GM19025 (cell line): ENCODE measurements around the gene WDCP.
A peak's percentile ranks its signal among the peaks of the same experiment; 100 is the strongest.
"Not testable (repeated sequence)": the region's sequence is repeated elsewhere in the genome, so short reads cannot be mapped to it uniquely, and the experiment has no call there.

Source experiments
- ATAC-seq: cut with Tn5 transposase; IDR thresholded peaks from one replicate; pipeline ENCODE4 v1.9.1; 2021; ENCODE audit warnings: mild to moderate bottlenecking, low read depth, moderate library complexity; ENCODE audit not compliant: unreplicated experiment

Gene WDCP

DNA sequence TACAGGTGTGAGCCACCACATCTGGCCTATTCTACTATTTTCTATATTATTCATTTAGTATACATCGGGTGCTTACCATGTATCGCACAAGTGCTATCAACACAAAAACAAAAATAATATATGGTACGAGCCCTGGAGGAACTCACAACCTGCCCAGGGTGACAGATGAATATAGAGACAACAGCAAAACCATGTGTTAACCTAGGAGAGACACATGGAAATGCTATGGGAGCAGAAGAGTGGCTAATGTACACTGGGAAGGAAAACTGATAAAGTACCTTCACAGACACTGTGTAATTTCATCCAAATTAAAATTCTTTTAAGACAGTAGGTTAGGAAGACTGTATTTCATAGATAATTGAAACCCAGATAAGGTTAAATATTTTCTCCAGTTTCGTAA lies 25.1 kb upstream of the WDCP start:
- no peak for ATAC-seq

DNA sequence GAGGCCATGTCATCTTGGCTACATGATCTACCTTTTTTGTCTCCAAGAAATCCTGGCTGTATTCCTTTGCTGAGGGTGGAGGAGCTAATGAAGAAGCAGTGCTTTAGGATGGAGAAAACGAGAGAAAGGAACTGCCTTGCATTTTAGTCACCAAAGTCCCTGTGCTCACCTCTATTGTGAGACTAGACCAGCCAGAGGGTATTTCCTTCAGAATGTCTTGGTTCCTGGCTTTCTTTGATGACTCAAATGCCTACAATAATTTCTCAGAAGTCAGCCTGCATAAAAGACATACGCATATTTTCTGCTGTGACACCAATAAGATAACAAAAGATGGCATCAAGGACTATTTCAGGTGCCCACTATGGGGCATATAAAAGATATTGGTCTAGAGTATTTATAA lies 18.1 kb upstream of the WDCP start:
- ATAC-seq = no peak

DNA sequence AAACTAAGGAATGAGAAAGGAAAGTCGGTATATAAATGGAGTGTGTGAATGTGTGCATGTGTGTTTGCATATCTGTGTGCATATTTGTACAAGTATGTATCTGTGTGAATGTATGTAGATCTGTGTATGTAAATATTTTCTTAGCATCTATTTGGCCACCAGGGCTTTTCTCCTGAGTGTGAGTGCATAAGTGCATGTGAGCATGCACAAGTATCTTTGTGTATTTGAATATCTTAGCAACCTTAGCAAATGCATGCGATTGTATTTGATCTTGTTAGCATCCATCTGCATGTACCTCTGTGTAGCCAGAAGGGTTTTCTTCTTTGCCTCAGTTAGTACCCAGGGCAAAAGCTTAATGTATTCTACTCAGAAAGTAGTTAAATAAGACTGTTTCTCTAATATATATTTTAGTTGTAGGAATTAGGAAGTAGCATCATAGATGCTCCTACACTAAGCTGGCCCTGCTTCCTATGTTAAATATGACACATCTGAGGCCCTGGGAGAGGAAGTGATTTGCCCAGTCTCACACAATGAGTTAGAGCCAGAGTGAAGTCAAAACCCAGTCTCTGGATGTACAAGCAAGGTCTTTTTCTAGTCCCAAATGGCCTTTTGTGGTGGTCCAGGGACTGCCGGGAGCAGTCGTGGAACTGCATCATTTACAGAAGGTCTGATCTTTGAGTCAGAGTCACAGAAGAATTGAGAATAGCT lies 11.5 kb upstream of the WDCP start:
- no peak for ATAC-seq

DNA sequence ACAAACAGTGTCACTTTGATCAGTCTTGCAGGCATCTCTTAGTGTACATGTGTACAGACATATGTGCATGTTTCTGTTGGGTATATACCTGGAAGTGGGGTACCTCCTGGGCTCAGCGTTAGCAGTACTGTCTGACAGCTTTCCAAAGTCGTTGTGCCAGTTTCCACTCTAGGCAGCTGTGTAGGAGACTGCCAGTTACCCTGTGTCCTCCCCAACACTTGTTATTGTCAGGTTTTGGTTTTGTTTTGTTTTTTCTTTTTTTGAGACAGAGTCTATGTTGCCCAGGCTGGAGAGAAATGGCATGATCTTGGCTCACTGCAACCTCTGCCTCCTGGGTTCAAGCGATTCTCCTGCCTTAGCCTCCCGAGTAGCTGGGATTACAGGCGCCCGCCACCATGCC lies 8.6 kb upstream of the WDCP start:
- ATAC-seq = no peak

DNA sequence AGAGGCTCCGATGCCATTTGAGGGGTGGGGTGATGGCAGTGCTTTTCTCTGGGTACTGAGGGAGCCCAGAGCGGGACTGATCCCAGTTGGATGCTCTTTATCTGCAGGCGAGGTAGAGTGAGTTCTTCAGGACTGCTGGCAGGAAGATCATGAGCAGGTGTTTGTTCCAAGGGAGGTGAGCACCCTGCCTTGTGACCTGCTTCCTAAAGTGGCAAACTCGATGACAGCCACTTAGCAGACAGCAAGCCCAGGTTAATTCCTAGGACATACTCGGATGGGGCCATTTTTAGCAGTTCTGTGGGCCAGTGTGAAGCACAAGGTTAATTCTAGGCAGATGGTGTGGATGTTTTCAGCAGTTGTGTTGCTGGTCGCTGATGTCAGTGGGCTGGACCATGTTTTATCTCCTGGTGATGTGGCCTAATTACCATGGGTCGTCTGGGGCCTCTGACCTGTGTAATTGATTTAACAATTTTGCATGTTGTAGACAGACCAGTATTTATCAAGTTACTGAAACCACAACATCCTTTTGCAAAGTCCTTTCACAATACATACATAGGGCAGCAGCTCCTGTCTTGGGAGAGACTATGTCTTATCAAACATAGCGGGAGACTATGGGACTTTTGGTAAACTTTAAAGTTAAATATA lies 7.3 kb upstream of the WDCP start:
- ATAC-seq = no peak

DNA sequence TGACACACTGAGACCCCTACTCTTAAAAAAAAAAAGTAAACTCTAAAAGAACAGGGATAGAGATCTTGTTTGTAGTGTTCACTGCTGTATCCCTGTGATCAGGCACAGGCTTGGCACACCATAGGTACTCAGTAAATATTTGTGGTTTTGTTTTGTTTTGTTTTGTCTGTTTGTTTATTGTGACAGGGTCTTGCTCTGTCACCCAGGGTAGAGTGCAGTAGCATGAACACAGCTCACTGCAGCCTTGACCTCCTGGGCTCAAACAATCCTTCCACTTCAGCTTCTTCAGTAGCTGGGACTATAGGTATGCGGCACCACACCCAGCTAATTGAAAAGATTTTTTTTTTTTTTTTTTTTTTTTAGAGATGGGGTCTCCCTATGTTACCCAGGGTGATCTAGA lies 5.8 kb upstream of the WDCP start:
- ATAC-seq = no peak

DNA sequence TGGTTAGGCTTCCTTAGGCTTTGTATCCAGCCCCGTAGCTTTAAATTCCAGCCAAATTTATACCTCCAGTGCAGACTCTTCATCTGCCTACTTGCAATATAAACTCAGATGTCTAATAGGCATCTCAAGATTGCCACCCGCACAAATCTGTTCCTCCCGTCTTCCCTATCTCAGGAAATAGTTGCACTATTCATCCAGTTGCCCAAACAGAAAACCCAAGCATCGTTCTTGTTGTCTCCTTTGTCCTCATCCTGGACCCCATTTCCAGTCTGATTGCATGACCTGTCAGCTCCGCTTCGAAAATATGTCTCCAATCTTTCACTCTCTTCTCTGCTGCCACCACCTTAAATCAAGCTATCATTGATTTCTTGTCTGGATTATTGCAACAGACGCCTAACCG lies 4.6 kb upstream of the WDCP start:
- ATAC-seq = no peak

DNA sequence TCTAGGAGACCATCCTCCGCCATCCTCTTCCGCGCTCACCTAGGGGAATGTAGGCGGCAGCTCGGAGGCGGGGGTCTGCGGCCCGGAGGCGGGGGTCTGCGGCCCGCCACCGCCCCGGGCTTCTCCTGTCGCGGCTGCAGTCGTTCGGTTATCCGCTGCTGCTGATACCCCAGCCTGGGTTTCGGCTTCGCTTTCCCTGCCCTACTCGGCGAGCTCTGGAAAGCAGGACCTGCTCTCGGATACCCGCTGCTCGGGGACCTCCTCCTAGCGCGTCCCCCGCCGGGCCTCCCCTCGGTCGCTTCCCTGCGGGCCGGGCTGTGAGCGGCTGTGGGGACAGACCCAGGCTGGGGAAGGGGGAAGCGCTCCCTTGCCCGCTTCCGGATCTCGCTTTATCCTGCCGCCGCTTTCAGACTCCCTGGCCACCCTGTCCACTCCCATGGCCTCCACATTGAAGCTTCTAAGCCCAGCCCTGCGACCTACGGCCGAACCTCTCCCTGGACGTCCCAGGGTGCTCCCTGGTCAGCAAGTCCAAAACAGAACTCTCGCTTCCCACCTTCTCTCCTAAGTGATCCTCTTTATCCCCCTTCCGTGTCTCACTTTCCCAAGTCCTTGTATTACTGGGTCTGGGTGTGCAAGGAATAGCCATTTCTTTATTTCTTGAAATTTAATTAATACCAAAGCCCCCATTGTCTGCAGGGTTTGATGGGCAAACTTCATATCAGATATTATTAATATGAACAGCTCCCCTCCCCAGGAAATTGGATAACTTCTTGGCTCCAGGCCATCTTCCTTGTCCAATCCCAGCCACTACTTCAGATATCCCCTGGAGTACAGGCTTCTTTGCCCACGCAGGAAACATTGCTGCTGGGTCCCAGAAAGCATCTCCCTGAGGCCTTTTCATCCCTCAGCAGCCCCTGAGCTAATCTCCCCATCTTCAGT lies 3.1 kb upstream of the WDCP start:
- ATAC-seq = no peak

DNA sequence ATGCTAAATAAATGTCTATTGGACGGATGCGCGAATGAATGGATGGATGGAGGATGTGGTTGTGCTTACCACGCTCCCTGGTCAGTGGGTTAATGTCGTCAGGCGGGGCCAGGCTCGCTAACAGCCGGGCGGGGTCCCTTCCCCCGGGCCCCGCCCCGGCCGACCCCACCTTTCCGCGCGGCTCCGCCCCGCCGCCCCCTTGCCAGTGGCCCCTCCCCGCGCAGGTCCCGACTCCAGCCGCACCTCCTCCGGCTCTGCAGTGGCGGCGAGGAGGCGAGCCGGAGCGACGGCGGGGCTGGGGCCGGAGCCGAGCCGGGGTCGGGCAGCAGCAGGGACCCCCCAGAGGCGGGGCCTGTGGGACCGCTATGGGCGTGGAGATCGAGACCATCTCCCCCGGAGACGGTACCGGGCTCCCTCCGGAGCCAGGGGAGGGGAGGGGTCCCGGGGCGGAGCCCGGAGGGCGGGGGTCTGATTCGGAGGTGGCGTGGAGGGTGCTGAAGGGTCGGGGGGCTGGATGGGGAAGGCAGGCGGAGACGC lies 2.4 kb upstream of the WDCP start, which contains the start of gene FKBP1B:
FKBP1B (plus strand) TSS at position 257 of the 537 bp plus-strand sequence; CDS start at position 366, 109 bp downstream.
- no peak for ATAC-seq

DNA sequence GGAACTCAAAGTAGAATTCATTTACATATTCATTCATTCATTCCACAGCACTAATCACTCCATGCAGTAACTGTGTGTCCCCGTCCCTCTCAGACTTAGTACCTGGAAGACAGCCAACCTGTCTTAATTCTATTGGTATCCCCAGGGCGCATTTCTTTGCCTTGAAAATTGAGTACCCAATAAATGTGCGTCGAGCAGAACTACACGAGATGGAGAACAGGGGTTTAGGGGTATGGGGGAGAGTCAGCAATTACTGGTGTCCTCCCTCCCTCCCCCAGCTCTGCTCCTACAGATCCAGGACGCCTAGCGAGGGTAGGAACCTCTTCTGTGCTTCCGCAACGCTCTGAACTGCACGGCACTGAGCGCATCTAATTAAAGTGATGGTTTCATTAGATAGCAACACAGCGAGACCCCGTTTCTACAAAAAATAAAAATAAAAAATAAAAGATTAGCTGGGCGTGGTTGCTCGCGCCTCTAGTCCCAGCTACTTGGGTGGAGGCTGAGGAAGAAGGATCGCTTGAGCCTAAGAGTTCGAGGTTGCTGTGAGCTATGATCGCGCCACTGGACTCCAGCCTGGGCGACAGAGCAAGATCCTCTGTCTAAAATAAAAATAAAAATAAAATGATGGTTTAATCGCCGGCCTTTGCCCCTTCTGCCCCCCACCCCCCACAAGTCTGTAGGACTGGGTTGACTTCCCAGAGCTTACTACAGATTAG lies 1.7 kb upstream of the WDCP start:
- ATAC-seq = no peak

DNA sequence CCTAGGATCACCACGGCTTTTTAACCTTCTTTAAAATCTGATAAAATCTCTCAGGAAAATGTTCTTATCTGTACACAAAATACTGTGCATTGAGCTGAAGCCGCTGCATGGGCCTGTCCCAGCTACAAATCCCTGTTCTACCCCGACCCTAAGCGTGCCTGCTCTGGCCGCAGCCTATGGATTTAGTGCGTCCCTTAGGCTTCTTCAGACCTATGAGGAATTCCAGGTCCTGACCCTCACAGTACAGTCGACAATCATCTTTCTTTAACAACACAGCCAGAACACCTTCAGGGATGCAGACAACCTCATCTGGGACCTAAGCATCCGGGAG lies 477 bp upstream of the WDCP start:
- peak; percentile 3 for ATAC-seq

DNA sequence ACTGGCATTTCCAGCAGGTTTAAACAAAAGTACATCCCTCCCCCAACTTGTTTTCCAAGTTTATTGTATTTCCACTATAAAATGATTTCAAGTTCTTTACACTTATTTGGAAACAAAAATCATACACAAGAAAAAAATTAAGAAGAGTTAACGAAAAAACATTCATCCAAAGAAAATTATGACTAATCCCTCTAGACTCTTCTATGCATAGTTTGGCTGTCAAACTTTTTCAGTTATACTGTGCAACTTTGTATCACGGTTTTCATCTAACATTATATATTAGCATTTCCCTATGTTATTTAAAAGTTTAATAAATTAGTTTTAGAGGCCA lies 627 bp downstream of the WDCP start:
- no peak for ATAC-seq

DNA sequence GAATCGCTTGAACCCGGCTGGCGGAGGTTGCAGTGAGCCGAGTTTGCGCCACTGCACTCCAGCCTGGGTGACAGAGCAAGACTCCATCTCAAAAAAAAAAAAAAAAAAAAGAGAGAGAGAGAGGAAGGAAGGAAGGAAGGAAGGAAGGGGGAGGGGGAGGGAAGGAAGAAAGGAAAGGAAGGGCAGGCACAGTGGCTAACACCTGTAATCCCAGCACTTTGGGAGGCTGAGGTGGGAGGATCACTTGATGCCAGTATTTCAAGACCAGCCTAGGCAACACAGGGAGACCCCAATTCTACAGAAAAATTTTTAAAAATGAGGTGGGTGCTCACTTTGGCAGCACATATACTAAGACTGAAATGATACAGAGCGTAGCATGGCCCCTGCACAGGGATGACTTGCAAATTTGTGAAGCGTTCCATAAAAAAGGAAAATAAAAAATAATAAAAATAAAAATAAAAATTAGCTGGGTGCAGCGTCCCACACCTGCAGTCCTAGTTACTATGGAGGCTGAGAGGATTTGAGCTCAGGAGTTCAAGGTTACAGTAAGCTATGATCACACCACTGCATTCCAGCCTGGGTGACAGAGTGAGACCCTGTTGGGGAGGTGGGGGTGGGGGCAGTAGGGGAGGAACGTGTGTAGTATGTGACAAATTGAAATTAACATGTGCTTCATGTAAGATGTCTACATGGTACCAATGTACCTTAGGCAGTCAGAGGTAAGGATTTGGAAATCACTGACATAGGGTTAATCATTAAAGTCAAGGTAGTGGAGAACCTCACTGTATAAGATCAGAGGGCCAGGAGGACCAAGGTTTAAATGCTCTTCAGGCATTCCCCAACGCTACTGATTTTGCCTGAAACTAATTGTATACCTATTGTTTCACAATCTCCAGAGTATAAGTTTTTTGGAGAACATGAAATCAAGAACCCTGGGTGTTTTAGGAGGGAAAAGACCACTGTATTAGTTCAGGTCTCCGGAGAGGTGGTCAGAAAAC lies 1.4 kb downstream of the WDCP start:
- no peak for ATAC-seq

DNA sequence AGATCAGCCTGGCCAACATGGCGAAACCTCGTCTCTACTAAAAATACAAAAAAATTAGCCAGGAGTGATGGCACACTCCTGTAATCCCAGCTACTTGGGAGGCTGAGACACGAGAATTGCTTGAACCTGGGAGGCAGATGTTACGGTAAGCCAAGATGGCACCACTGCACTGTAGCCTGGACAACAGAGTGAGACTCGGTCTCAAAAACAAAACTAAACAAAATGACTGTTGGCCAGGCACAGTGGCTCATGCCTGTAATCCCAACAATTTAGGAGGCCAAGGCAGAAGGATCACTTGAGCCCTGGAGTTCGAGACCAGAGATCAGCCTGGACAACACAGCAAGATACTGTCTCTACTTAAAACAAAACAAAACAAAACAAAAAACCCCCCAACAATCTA lies 4.1 kb downstream of the WDCP start:
- ATAC-seq = not testable (repeated sequence)

DNA sequence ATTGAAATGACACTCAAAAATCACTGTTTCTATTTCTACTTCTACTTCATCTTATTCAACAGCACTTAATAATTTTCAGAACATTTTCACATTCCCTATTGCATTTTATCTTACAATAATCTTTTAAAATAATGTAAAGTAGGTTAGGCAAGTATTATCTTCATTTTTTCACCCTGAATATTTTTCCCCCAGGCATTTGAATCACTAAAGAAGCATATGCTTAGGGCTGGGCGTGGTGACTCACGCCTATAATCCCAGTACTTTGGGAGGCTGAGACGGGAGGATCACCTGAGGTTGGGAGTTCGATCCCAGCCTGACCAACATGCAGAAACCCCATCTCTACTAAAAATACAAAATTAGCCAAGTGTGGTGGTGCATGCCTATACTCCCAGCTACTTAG lies 6.7 kb downstream of the WDCP start:
- no peak for ATAC-seq

DNA sequence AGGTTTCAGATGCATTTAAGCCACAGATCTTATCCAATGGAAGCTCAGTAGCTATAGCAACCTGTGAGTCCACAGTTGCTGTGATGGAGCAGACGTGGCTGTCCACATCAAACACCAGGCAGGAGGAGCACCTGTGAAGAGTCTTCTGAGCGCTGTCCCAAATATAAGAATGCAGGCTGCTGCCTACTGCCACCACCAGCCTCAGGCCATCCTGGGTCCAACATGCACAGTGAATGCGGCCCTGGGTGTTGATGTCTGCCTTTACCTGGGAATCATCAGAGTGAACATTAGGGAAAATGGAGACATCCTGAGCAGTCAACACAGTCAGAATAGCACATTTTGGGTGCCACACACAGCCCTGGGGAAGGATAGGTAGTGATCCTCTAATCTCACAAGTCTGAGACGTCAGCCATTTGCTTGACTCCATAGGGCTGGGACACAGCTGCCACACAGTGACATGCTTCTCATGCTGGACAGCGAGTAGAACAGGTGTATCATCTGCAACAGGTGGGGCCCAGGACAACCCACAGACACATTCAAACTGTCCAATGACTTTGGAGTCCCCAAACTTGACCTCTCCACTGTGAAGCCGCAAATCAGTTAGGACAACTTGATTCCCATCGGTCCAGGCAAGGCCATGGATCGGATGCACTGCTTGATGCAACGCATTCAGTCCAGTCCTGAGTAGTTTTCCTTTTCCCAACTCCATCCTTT lies 8.2 kb downstream of the WDCP start:
- no peak for ATAC-seq

DNA sequence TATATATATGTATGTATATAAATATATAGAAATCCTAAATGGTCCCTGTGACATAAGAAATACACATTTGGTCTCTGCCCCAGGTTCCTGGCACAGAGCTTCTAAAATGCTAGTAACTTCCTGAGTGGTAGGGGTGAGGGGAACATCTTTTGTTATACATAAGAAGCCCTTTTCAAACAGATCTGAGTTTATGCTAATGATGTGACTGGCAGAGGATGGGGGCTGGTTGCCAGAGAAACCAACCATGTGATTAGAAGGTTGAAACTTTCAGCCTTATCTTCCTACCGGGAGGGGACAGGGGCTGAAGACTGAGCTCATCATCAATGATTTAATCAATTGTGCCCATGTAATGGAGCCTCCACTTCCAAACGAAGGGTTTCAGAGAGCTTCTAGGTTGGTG lies 21.0 kb downstream of the WDCP start:
- no peak for ATAC-seq

DNA sequence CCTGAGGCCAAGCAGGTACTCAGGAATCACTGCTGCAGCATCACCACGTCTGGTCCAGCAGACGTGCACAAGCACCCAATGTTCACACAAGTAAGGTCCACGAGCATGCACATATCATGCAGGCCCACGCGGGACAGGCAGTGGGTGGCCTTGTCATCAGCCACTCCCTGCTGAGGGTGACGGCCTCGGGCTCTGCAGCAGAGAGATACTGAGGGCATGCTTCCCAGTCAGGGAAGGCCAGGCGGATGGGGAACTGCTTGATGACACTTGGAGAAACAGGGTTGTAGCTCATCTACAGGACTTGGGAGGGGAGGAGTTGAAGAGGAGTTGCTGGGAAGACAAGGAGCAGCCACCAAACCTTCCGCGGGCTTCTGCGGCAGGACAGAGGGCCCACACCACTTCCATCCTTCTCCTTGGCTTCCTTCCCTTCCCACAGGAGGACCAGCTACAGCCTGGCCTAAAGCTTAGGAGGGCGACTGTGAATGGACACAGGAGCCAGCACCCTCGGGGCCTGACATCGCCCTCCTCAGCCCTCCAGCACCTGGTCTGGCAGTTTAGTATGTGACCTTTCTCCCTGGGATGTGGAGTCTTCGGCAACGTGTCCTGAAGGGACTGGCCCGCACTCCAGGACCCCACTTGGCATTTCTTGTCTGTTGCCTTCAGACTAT lies 22.1 kb downstream of the WDCP start:
- no peak for ATAC-seq
